A549 (cell line): ENCODE measurements around the gene USP3. TPM values are rescaled to one million over a fixed set of nuclear protein-coding genes. Genes with fewer than 3 reads are reported as not detected.

Experiments used
- BCL3 ChIP-seq: fragments of >200 bp; sonication (Bioruptor Twin); formaldehyde crosslinking; IDR thresholded peaks from 3 replicates; pipeline ENCODE4 v1.6.1; 2016
- BHLHE40 ChIP-seq: IDR thresholded peaks from 2 replicates; pipeline ENCODE4 v1.6.1; 2012; ENCODE audit warnings: low read depth, low read length, inconsistent platforms
- CBX2 ChIP-seq: fragments of 200-600 bp; sonication (generic); IDR thresholded peaks from 2 replicates; pipeline ENCODE4 v1.6.1; 2016; ENCODE audit warnings: low read depth, mild to moderate bottlenecking, borderline replicate concordance
- CBX8 ChIP-seq: fragments of 200-600 bp; sonication (generic); IDR thresholded peaks from 2 replicates; pipeline ENCODE4 v1.6.1; 2016
- CHD4 ChIP-seq: fragments of 200-600 bp; sonication (generic); IDR thresholded peaks from 2 replicates; pipeline ENCODE4 v1.6.1; 2016; ENCODE audit warnings: antibody characterized with exemption, mild to moderate bottlenecking, borderline replicate concordance
- E2F6 ChIP-seq: IDR thresholded peaks from 2 replicates; pipeline ENCODE4 v1.6.1; 2012; ENCODE audit warnings: low read depth, borderline replicate concordance
- EHF ChIP-seq: fragments of 250-450 bp; sonication (Bioruptor Pico); IDR thresholded peaks from 2 replicates; pipeline ENCODE4 v1.5.0; 2020; ENCODE audit warnings: mild to moderate bottlenecking
- EP300 ChIP-seq, 2 experiments: fragments of >200 bp; sonication (Bioruptor Twin); formaldehyde crosslinking; IDR thresholded peaks; 2 replicates in 1 of 2; 3 replicates in 1 of 2; pipeline ENCODE4 v1.6.1; 2016 to 2017
- ESRRA ChIP-seq: fragments of 150-350 bp; IDR thresholded peaks from 2 replicates; pipeline ENCODE4 v1.6.1; 2014; ENCODE audit warnings: mild to moderate bottlenecking, low read length, borderline replicate concordance
- FOSB ChIP-seq: fragments of 250-450 bp; sonication (Bioruptor Pico); IDR thresholded peaks from 2 replicates; pipeline ENCODE4 v1.5.0; 2020; ENCODE audit warnings: mild to moderate bottlenecking, moderate library complexity
- FOSL2 ChIP-seq, 2 experiments: fragments of 450-650 bp in 1 of 2; fragments of >200 bp in 1 of 2; sonication (Bioruptor Twin) in 1 of 2; formaldehyde crosslinking; IDR thresholded peaks; 2 replicates each; pipeline versions ENCODE4 v1.5.0 to v1.6.1; 2016 to 2020; ENCODE audit warnings: mild to moderate bottlenecking in 1 of 2, moderate library complexity in 1 of 2
- GATA3 ChIP-seq: IDR thresholded peaks from 2 replicates; pipeline ENCODE4 v1.6.1; 2012; ENCODE audit warnings: borderline replicate concordance
- HDAC2 ChIP-seq: fragments of 200-600 bp; sonication (generic); IDR thresholded peaks from 2 replicates; pipeline ENCODE4 v1.6.1; 2016
- HEYL ChIP-seq: fragments of 250-450 bp; sonication (Bioruptor Pico); IDR thresholded peaks from 2 replicates; pipeline ENCODE4 v1.8.0; 2021; ENCODE audit warnings: mild to moderate bottlenecking, moderate library complexity
- HMGXB4 ChIP-seq: fragments of 250-450 bp; sonication (Bioruptor Pico); IDR thresholded peaks from 2 replicates; pipeline ENCODE4 v1.5.0; 2021; ENCODE audit warnings: mild to moderate bottlenecking, moderate library complexity, borderline replicate concordance
- JUN ChIP-seq, 2 experiments: fragments of >200 bp; sonication (Bioruptor Twin); formaldehyde crosslinking; IDR thresholded peaks; 2 replicates in 1 of 2; 3 replicates in 1 of 2; pipeline ENCODE4 v1.6.1; 2016 to 2017
- JUNB ChIP-seq: fragments of >200 bp; sonication (Bioruptor Twin); formaldehyde crosslinking; IDR thresholded peaks from 2 replicates; pipeline ENCODE4 v1.6.1; 2016
- KDM5A ChIP-seq: fragments of 200-600 bp; sonication (generic); IDR thresholded peaks from 2 replicates; pipeline ENCODE4 v1.6.1; 2016; ENCODE audit warnings: antibody characterized with exemption, mild to moderate bottlenecking
- MAZ ChIP-seq: fragments of 150-350 bp; IDR thresholded peaks from 2 replicates; pipeline ENCODE4 v1.6.1; 2014; ENCODE audit warnings: antibody characterized with exemption, low read depth, low read length, borderline replicate concordance
- NFE2L2 ChIP-seq: fragments of 150-350 bp; conservative IDR thresholded peaks from 2 replicates; pipeline ENCODE4 v1.6.1; 2014; ENCODE audit warnings: low read length
- NPAS2 ChIP-seq: fragments of 250-450 bp; sonication (Bioruptor Pico); IDR thresholded peaks from 2 replicates; pipeline ENCODE4 v1.8.0; 2022; ENCODE audit warnings: mild to moderate bottlenecking, moderate library complexity, borderline replicate concordance
- NR3C1 ChIP-seq: fragments of >200 bp; sonication (Bioruptor Twin); formaldehyde crosslinking; IDR thresholded peaks from 3 replicates; pipeline ENCODE4 v1.6.1; 2017
- PBX3 ChIP-seq: IDR thresholded peaks from 2 replicates; pipeline ENCODE4 v1.6.1; 2012
- PHF8 ChIP-seq: fragments of 200-600 bp; sonication (generic); IDR thresholded peaks from 2 replicates; pipeline ENCODE4 v1.6.1; 2016; ENCODE audit warnings: low read depth, mild to moderate bottlenecking, antibody characterized with exemption, moderate library complexity, borderline replicate concordance
- POLR2A ChIP-seq: IDR thresholded peaks from 2 replicates; pipeline ENCODE4 v1.6.1; 2012; ENCODE audit warnings: mild to moderate bottlenecking, low read length
- RAD21 ChIP-seq, 2 experiments: fragments of >200 bp in 1 of 2; sonication (Bioruptor Twin) in 1 of 2; formaldehyde crosslinking in 1 of 2; IDR thresholded peaks in 1 of 2; conservative IDR thresholded peaks in 1 of 2; 2 replicates in 1 of 2; 3 replicates in 1 of 2; pipeline ENCODE4 v1.6.1; 2012 to 2018; ENCODE audit warnings: inconsistent platforms in 1 of 2
- RARB ChIP-seq: fragments of 250-450 bp; sonication (Bioruptor Pico); IDR thresholded peaks from 2 replicates; pipeline ENCODE4 v1.8.0; 2021; ENCODE audit warnings: mild to moderate bottlenecking, moderate library complexity
- REST ChIP-seq: fragments of 200-600 bp; sonication (generic); IDR thresholded peaks from 2 replicates; pipeline ENCODE4 v1.6.1; 2016; ENCODE audit warnings: antibody characterized with exemption, mild to moderate bottlenecking, moderate library complexity
- RFX5 ChIP-seq: fragments of 450-650 bp; IDR thresholded peaks from 2 replicates; pipeline ENCODE4 v1.7.1; 2014; ENCODE audit warnings: antibody characterized with exemption, mild to moderate bottlenecking, moderate library complexity
- SMC3 ChIP-seq: fragments of >200 bp; sonication (Bioruptor Twin); formaldehyde crosslinking; IDR thresholded peaks from 3 replicates; pipeline ENCODE4 v1.6.1; 2018; ENCODE audit warnings: inconsistent platforms
- SREBF2 ChIP-seq: fragments of 450-650 bp; IDR thresholded peaks from 2 replicates; pipeline ENCODE4 v1.6.1; 2014; ENCODE audit warnings: mild to moderate bottlenecking, moderate library complexity
- TP53 ChIP-seq: fragments of 250-450 bp; sonication (Bioruptor Pico); IDR thresholded peaks from 2 replicates; pipeline ENCODE4 v1.5.0; 2021; ENCODE audit warnings: mild to moderate bottlenecking, moderate library complexity
- USF2 ChIP-seq: fragments of 450-650 bp; IDR thresholded peaks from 2 replicates; pipeline ENCODE4 v1.6.1; 2014; ENCODE audit warnings: antibody characterized with exemption
- polyA plus RNA-seq, 4 experiments: library from polyadenylated mRNA; depleted of rRNA in 3 of 4; stranded (reverse); fragments of >200 nt; fragmentation: RNase III in 1 of 4; extraction: RNeasy Plus Mini Kit Qiagen cat#74134 plus additional on column Dnase treatment in 1 of 4; gene quantifications; 2 replicates in 3 of 4; 3 replicates in 1 of 4; pipeline ENCODE4 v1.2.3, GENCODE V29; 2011 to 2017

Gene USP3
- polyA plus RNA-seq, 2 of the 4 experiments (the other 2 are of a cell fraction) = 41.8 to 99.1 TPM

- TF ChIP-seq CHD4 (no peak), USF2 (no peak), SREBF2 (no peak), RARB (no peak), PHF8 (no peak), KDM5A (no peak), JUNB (peak; percentile 46; the same call in 1 of the 2 replicates), JUN (IDR thresholded peaks at IDR 0.05) (peak in 1 of 2 experiments; percentile 73; a peak in 2 of 5 replicates), RAD21 (conservative IDR thresholded peaks at IDR 0.05 in 1 of 2, IDR thresholded peaks at IDR 0.05 in 1 of 2) (no peak; a peak in 1 of 5 replicates), CBX2 (no peak), BHLHE40 (no peak), CBX8 (no peak), HMGXB4 (CRISPR knock-in tag) (no peak), NPAS2 (CRISPR knock-in tag) (no peak), REST (no peak), POLR2A (no peak), E2F6 (no peak), PBX3 (no peak), EHF (CRISPR knock-in tag) (no peak), GATA3 (no peak; the same call in 1 of the 2 replicates), BCL3 (peak; percentile 16; the same call in 1 of the 3 replicates), TP53 (CRISPR knock-in tag) (no peak), RFX5 (no peak), ESRRA (no peak), HDAC2 (peak; percentile 71; the same call in 1 of the 2 replicates), MAZ (no peak), HEYL (0 out of 2 replicates have a peak, but pooled peaks have one; percentile 49), FOSL2 (IDR thresholded peaks at IDR 0.05) (no peak), FOSL2 (CRISPR knock-in tag; IDR thresholded peaks at IDR 0.05) (peak; percentile 60), EP300 (IDR thresholded peaks at IDR 0.05) (peak; percentile 27 to 39; a peak in 1 of 5 replicates), NR3C1 (no peak), NFE2L2 (no peak), SMC3 (peak; percentile 10; the same call in 2 of the 3 replicates), FOSB (no peak)
Observed at GRCh38 chr15:63500265-63501250, 3.8 kb upstream of the USP3 start (continued).
